ENCODE data around the gene MSI2. TPM values are rescaled to one million over a fixed set of nuclear protein-coding genes. Genes with fewer than 3 reads are reported as not detected.
"Not testable (repeated sequence)": the region's sequence is repeated elsewhere in the genome, so short reads cannot be mapped to it uniquely, and the experiment has no call there.

Gene MSI2
- total RNA-seq, 1 donor from 2014 or later, result 22.8 TPM

DNA sequence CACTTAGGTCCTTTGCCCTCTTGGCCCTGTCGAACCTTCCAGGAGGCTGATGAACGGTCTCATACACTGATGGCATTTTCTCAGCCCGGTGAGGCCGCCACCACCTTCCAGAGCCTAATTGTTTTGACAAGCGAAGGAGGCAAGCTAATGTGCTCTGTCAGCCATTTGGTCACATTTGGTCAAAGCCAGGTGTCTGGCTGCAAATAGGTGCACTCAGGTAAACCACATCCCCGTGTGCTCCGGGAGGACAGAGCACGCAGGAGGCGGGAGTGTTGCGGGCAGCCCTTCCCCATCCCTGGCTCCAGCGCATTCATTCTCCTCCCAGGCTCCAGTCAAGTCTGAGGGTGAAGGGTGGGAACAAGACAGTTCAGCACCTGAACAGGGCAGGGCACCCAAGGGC, 240.1 kb downstream of the MSI2 start:
- DNase-seq (ENCODE audit: low read depth, low spot score), result no peak

- no peak for DNase-seq (ENCODE audit: low read depth, low spot score)
These were observed 242.1 kb downstream of the MSI2 start for GRCh38 chr17:57498443-57498842.

DNA sequence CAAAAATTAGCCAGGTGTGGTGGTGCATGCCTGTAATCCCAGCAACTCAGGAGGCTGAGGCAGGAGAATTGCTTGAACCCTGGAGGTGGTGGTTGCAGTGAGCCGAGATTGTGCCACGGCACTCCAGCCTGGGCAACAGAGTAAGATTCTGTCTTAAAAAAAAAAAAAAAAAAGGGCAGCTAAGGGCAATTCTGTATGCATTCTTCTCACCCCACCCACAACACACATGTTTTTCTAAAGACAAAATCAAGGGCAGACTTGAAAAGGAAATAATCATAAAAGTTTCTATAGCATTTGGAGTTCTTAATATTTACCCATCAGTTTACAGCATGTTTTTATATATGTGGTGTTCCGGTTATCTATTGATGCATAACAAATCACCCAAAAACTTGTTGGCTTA, 242.9 kb downstream of the MSI2 start:
- not testable (repeated sequence) for DNase-seq (ENCODE audit: low read depth, low spot score)

DNA sequence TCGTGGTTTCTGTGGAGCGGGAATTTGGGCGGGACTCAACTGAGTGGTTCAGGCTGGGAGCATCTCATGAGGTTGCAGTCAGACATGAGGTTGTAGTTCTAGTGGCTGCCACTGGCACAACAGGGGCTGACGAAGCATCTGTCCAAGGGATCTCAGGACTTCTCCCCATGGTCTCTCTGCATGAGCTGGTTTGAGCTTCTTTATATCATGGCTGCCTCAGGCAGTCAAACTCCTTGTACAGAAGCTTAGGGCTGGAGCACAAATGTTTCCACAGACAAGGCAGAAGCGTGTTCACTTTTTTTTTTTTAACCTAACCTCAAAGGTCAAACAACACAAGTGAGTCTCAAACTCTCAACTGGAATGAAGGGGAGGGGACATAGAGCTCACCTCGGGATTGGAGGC, 243.3 kb downstream of the MSI2 start:
- no peak for DNase-seq (ENCODE audit: low read depth, low spot score)

- DNase-seq (ENCODE audit: low read depth, low spot score), result no peak
These were observed 244.7 kb downstream of the MSI2 start for GRCh38 chr17:57501016-57501415.

- DNase-seq (ENCODE audit: low read depth, low spot score), result no peak
These were observed 245.7 kb downstream of the MSI2 start for GRCh38 chr17:57502022-57502421.

DNA sequence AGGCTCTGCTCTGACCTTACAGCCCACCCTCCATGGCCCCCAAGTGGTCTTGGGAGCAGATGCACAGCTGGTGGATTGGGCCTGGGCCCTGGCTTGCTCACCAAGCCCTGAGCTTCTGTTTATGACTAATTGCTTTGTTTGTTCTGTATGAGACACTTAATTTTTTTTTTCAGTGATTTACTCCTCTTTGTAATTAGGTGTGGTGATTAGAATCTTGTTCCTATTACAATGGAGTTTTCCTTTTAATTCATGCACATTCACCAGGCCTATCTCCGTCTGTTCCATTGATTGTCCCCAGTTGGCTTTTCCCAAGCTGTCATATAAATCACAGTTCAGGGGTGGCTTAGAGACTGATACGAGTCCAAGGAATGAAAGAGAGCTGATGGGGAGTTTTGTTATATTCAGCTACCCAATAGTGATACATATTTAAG, 246.5 kb downstream of the MSI2 start:
- DNase-seq (ENCODE audit: low read depth, low spot score), result no peak

- DNase-seq (ENCODE audit: low read depth, low spot score), result no peak
These were observed 247.9 kb downstream of the MSI2 start for GRCh38 chr17:57504208-57504607.

DNA sequence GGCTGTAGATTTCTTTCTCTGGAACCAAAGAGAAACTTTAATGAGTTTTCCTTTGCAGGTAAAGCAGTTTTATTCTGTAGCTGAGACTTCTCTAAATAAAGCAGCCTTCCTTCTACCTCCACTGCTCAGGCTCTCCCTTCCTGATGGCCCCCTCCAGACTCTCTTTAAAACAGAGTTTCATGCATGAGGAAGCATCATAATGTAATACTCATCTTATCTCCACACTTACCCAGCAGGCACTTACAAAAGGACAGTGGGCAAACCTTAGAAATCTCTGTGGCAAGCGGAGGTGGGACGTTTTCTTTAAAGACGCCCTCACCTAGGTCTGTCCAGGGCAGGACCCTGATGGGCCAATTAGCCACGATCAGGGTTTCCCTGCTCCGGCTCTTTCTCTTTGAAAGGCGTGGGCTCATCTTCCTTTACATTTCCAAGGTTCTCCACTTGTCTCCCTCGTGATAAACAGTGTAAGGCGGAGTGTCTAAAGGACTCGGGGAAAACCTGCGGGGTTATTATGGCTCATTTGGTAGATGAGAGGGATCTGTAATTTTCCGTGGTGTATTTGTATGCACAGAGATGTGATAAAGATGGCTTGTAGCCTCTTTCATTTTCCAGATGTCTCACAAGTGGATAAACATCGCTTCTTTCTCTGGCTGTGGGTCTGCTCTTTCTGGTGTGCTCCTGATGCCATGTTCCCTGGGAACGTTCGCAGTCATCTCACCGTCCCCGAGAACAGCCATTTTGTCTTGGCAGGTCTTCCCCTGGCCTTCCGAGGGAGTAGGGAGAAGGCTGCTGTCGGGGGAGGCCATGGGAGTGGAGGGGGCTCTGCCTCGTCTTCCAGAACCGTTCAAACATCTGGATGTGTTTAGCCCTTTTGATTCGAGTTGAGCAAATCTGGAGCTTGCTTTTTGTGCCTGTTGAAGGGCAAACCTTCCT, 249.8 kb downstream of the MSI2 start:
- DNase-seq (ENCODE audit: low read depth, low spot score), result no peak

- no peak for DNase-seq (ENCODE audit: low read depth, low spot score)
These were observed 250.4 kb downstream of the MSI2 start for GRCh38 chr17:57506774-57507127.

- DNase-seq (ENCODE audit: low read depth, low spot score), result no peak
These were observed 251.5 kb downstream of the MSI2 start for GRCh38 chr17:57507828-57508227.

GRCh38 chr17:57508671-57509070, 252.3 kb downstream of the MSI2 start:
- no peak for DNase-seq (ENCODE audit: low read depth, low spot score)

- no peak for DNase-seq (ENCODE audit: low read depth, low spot score)
These were observed 255.3 kb downstream of the MSI2 start for GRCh38 chr17:57511475-57512123.

GRCh38 chr17:57512258-57512657, 255.9 kb downstream of the MSI2 start:
- no peak for DNase-seq (ENCODE audit: low read depth, low spot score)

DNA sequence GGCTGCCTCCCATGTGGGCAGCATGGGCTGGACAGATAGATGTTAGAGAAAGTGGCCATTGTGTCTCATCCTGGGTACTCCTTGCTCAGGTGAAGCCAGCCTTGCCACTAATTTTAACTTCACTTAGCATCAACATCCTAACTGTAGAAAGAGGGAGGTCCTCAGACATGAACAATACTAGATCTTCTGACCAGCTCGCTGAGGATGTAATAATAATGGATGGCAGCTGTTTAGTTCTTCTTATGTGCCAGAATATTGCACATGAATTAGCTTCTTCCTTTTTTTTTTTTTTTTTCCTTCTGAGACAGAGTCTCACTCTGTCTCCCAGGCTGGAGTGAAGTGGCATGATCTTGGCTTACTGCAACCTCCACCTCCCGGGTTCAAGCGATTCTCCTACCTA, 256.4 kb downstream of the MSI2 start:
- no peak for DNase-seq (ENCODE audit: low read depth, low spot score)

DNA sequence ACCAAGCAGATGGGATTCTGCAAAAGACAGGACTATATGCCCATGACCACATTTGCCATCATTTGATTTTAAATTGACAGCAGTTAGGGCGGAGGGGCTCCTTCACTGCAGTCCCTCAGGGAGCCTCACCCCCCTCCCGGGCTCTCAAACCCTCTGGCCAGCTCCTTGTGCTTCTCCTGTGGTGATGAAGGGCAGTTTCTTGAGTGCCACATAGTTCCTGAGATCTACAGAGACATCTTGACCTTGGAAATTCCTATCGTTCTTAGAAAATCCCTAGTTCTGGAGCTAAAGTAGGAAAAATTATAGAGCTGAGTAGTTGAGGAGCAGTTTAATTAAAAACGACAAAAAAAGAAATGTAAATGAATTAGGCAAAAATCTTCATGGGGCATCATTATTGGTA, 257.2 kb downstream of the MSI2 start:
- no peak for DNase-seq (ENCODE audit: low read depth, low spot score)

- no peak for DNase-seq (ENCODE audit: low read depth, low spot score)
These were observed 258.3 kb downstream of the MSI2 start for GRCh38 chr17:57514614-57515013.

- DNase-seq (ENCODE audit: low read depth, low spot score), result no peak
These were observed 259.4 kb downstream of the MSI2 start for GRCh38 chr17:57515662-57516211.

- DNase-seq (ENCODE audit: low read depth, low spot score), result no peak
These were observed 260.2 kb downstream of the MSI2 start for GRCh38 chr17:57516290-57517230.

DNA sequence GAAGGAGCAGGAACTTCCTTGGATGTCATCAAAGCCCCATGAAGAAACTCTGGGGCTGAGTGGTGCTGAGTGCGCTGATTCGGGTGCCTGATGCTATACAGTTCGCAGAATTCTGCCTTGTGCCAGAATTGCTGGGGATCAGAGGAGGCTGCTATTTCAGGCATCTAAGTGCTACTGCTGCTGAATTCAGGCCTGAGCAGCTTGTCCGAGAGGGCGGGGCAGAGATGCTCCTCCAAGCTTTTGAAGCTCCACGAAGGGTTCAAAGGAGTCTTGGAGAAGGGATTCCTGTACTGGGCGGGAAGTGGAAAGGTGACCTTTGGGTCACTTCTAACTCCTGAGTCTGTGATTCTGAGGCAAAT, 260.9 kb downstream of the MSI2 start:
- no peak for DNase-seq (ENCODE audit: low read depth, low spot score)

GRCh38 chr17:57517632-57518456, 261.5 kb downstream of the MSI2 start:
- DNase-seq (ENCODE audit: low read depth, low spot score), result no peak

Measured in pulmonary artery endothelial cell (primary cell).